GM12878 (cell line): Measurements from ENCODE around the gene TSHZ2.

Source experiments
- CBFB ChIP-seq: IDR thresholded peaks from 2 replicates; pipeline ENCODE4 v1.6.1; 2016; ENCODE audit warnings: antibody characterized with exemption, low read depth
- CBX3 ChIP-seq: fragments of 200-600 bp; sonication (generic); IDR thresholded peaks from 2 replicates; pipeline ENCODE4 v1.6.1; 2016; ENCODE audit warnings: low read depth, borderline replicate concordance
- CHD1 ChIP-seq: IDR thresholded peaks from 2 replicates; pipeline ENCODE4 v1.6.1; 2012; ENCODE audit warnings: low read depth, low read length, improper control_type of control experiment
- EGR1 ChIP-seq, 2 experiments: IDR thresholded peaks; 1 replicate in 1 of 2; 2 replicates in 1 of 2; pipeline ENCODE4 v1.6.1; 2011 to 2012; ENCODE audit warnings: low read depth in 2 of 2, low read length in 2 of 2, borderline replicate concordance in 1 of 2, mild to moderate bottlenecking in 1 of 2, moderate library complexity in 1 of 2
- KDM1A ChIP-seq: fragments of 200-600 bp; sonication (generic); IDR thresholded peaks from 2 replicates; pipeline ENCODE4 v1.6.1; 2016; ENCODE audit warnings: borderline replicate concordance
- MTA3 ChIP-seq: IDR thresholded peaks from 2 replicates; pipeline ENCODE4 v1.6.1; 2012; ENCODE audit warnings: low read length, inconsistent platforms, borderline replicate concordance
- POLR2AphosphoS5 ChIP-seq: IDR thresholded peaks from 2 replicates; pipeline ENCODE4 v1.6.1; 2011; ENCODE audit warnings: mild to moderate bottlenecking, low read length, inconsistent platforms
- TF ChIP-seq, protein P1 (sequence below): IDR thresholded peaks from 2 replicates; pipeline ENCODE4 v1.6.1; 2011; ENCODE audit warnings: borderline replicate concordance, low read depth, mild to moderate bottlenecking, moderate library complexity, low read length; ENCODE audit not compliant: insufficient read depth, poor library complexity, severe bottlenecking

DNA sequence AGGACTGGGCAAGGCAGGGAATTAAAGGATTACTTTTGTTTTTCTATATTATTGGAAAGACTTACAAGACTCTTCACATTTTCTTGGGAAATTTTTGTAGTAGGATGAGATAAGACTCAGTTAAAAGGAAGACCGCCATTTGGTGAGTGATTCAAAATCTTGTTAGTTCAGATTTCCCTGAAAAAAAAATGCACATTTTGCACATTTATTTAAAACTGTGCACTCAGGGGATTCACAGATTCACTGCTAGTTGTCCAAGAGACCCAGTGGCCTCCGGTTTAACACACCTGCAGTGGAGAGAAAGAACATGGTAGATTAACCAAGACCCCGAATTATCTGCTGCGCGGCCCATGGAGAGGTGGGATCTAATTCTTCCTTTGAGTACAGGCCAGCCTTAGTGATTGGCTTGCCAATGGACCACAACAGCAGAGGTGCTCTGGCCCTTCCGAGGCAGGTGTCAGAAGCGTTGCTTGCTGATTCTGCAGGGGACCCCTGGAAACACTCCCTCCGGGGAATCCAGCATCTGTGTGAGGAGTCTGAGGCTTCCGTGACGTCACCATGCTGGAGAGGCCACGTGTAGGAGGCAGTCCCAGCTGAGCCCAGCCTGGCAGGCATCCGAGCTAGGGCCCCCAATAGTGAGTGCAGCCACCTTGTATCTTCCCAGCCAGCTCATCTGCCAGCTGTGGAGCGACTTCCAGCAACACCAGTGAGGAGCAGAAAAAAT, 552.6 kb downstream of the TSHZ2 start:
- TF ChIP-seq CBFB (no peak), CHD1 (no peak), MTA3 (no peak), CBX3 (no peak), POLR2AphosphoS5 (no peak), EGR1 (IDR thresholded peaks at IDR 0.05; ENCODE audit: borderline replicate concordance in 1 of 2, low read depth in 2 of 2, low read length in 2 of 2) (no peak), KDM1A (no peak)
- TF ChIP-seq, protein P1, sequence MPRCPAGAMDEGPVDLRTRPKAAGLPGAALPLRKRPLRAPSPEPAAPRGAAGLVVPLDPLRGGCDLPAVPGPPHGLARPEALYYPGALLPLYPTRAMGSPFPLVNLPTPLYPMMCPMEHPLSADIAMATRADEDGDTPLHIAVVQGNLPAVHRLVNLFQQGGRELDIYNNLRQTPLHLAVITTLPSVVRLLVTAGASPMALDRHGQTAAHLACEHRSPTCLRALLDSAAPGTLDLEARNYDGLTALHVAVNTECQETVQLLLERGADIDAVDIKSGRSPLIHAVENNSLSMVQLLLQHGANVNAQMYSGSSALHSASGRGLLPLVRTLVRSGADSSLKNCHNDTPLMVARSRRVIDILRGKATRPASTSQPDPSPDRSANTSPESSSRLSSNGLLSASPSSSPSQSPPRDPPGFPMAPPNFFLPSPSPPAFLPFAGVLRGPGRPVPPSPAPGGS, result no peak
